ENCODE measurements around the gene ARF3. TPM values are rescaled to one million over a fixed set of nuclear protein-coding genes. Genes with fewer than 3 reads are reported as not detected.
"Not testable (repeated sequence)": the region's sequence is repeated elsewhere in the genome, so short reads cannot be mapped to it uniquely, and the experiment has no call there.

ARF3 gene
- total RNA-seq, 2 experiments from 2014 or later = 88.0 to 96.5 TPM

DNA sequence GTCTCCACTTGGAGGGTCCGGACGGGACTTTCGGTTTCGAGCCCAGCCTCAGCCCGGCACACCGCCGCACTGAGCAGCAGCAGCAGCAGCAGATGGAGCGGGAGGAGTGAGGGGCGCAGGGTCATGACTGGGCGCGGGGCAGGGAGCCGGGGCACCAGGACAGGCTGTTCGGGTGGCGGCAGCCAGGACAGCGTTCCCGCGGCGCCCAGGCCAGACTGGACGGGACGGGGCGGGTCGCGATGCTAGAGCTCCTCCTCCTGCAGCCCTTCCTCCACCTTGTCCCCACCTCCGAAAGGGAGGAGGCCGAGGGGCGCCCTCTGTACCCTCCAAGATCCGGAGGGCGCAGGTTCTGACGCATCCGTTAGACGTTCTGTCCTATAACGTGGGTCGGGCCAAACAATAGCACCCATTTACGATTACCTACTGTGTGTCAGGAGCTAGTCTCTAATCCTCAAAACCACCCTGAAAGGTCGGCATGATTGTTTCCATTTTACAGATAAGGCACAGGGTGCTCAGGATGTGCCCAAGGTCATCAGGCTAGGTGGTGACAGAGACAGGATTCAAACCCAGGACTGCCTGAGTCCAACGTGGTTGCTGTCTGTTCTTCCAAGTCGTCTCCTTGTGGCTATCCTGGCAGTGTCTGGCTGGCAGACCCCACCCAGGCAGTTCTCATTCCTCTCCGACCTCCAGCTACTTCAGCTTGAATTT is 31.8 kb downstream of the ARF3 start, which contains the start of gene FKBP11:
Gene FKBP11 (minus strand): TSS at position 189 of the 708 bp plus-strand sequence. CDS start 64 bp downstream, at position 125.
- H3K4me3 Mint-ChIP-seq = peak within 1 kb of the TSS; percentile 92
- H3K9me3 Mint-ChIP-seq = no peaks in the 10 kb centered on the region
- POLR2A ChIA-PET = interaction anchor here (0.9 to 2.4 kb wide), 9 partner anchors 8 to 205 kb away, joined by 3 to 13 read pairs (median 4); partner anchors contain the start of genes ARF3 and DDX23
- DNase-seq = peak; percentile 75
- peak within 1 kb of the TSS; percentile 90 for H3K27ac Mint-ChIP-seq
- peaks cover 9% of the 10 kb centered on the region for H3K36me3 Mint-ChIP-seq
- peak; percentile 87 for ATAC-seq (ENCODE audit: low read depth)
- no peaks in the 10 kb centered on the region for H3K27me3 Mint-ChIP-seq
- H3K4me1 Mint-ChIP-seq = peaks cover 21% of the 10 kb centered on the region

DNA sequence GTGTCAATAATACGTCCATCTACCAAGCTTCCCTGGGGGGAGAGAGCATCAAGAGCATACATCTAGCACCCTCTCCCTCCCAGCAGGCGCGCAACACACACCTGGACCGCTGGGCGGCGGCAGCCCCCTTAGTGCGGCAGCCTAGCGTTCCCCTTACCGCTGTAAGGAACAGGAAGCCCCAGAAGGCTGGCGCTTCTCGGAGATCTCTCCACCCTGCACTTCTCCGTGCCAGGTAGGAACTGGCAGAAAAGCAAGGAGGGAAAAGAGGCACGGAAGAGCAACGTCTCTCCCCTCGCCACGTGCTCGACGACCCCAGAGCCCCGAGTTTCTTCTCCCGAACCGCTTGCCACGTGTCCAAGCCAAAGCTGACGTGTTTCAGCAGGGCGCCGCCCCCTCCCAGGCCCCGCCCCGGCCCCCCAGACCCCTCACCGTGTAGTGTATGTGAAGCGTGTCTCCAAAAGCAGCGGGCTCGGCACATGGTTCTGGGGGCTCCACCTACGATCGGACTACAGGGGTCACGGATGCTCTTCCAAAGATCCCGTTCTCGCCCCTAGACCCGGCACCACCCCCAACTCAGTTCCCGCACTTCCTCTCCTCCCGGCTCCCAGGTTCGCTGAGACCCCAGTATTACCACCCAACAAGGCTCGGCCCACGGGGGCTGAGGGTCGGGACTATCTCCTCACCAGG is 32.5 kb downstream of the ARF3 start:
- Mint-ChIP-seq H3K27ac (peak overlapping the region; percentile 90), H3K4me3 (peak overlapping the region; percentile 92), H3K9me3 (no peaks in the 10 kb centered on the region), H3K4me1 (peaks cover 21% of the 10 kb centered on the region), H3K36me3 (peaks cover 7% of the 10 kb centered on the region), H3K27me3 (no peaks in the 10 kb centered on the region)
- DNase-seq (peak; percentile 78), ATAC-seq (ENCODE audit: low read depth) (peak; percentile 80)
- POLR2A ChIA-PET = interaction anchor here (0.6 to 2.4 kb wide), 10 partner anchors 10 to 206 kb away, joined by 3 to 13 read pairs (median 4); partner anchors contain the start of genes ARF3 and DDX23

DNA sequence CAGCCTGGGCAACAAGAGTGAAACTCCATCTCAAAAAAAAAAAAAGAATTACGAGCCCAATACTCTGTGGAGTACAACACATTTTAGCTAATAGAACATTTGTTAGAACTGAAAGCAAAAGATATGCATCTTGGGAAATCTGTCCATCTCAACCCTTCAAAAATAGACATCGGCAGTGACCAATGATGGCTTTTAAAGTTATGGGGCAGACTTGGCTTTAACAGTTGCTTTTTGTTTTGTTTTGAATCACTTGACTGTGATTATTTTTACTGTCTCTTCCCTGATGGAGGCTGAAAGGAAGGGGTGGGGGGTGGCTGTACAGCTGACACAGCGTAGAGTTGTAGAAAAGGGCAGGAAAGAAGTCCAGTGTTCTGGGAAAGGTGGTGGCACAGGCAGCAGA is 34.2 kb downstream of the ARF3 start:
- H3K4me3 Mint-ChIP-seq = no peak overlapping the region
- no peak for DNase-seq
- H3K27ac Mint-ChIP-seq = peak overlapping the region; percentile 32
- ATAC-seq (ENCODE audit: low read depth) = no peak
- no peaks in the 10 kb centered on the region for H3K27me3 Mint-ChIP-seq
- POLR2A ChIA-PET = no interaction called here
- H3K4me1 Mint-ChIP-seq = peaks cover 27% of the 10 kb centered on the region
- no peaks in the 10 kb centered on the region for H3K9me3 Mint-ChIP-seq
- peaks cover 2% of the 10 kb centered on the region for H3K36me3 Mint-ChIP-seq

DNA sequence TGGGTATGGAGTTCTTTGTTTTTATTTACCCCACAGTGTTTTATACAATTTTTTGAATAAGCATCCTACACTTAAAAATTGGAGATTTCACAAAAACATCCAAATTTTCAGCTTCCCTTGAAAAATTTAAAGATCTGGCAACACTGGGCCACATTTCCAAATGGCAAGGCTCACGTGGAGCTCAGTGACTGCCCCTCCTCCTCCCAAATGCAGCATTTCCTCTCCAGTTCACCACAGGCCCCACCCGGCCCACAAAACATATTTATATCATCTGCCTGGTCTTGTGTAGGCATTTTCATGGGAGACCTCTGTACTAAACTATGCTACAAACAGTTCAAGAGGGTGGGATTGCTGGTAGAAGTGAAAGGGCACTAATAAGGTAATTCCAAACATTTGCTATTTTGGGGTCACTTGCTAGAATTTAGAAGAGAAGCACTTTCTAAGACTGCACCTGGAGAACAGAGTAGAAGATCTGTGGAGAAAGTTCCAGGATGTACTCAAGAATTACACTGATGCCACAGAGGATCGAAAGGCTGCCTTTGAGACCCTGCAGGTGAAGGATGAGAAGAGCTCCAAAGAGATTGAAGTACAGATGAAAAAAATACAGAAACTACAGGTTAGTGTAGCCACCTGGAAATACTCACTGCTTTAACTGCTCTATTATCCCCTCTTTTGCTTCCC is 39.3 kb downstream of the ARF3 start:
- H3K4me3 Mint-ChIP-seq = peak overlapping the region; percentile 72
- H3K4me1 Mint-ChIP-seq = peaks cover 17% of the 10 kb centered on the region
- peak overlapping the region; percentile 80 for H3K27ac Mint-ChIP-seq
- DNase-seq = no peak
- H3K36me3 Mint-ChIP-seq = peaks cover 6% of the 10 kb centered on the region
- POLR2A ChIA-PET = interaction anchor here (0.6 to 1.9 kb wide), 6 partner anchors 8 to 75 kb away, joined by 3 to 9 read pairs (median 4); partner anchors contain the start of genes ARF3 and DDX23
- H3K27me3 Mint-ChIP-seq = no peaks in the 10 kb centered on the region
- peak; percentile 86 for ATAC-seq (ENCODE audit: low read depth)
- no peaks in the 10 kb centered on the region for H3K9me3 Mint-ChIP-seq

DNA sequence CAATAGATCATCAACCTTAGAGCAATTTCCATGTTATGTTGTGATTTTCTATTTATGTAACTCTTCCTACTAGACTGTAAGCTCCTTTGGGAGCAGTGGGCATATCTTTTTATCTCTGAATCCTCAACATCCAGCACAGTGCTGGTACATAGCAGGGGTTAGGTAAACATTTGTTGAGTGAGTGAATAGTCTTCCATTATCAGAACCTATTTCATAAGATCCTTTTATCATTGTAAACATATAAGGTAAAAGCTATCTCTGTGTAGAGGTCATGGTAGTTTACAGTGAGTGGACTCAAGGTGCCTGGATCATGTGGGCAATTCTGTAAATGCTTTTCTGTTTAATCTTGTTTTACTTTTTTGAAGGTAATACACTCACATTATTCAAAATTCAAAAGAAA is 47.1 kb downstream of the ARF3 start:
- H3K27me3 Mint-ChIP-seq = peaks cover 2% of the 10 kb centered on the region
- POLR2A ChIA-PET = no interaction called here
- H3K36me3 Mint-ChIP-seq = no peaks in the 10 kb centered on the region
- ATAC-seq (ENCODE audit: low read depth) (no peak), DNase-seq (no peak)
- no peaks in the 10 kb centered on the region for H3K9me3 Mint-ChIP-seq
- no peaks in the 10 kb centered on the region for H3K4me1 Mint-ChIP-seq
- H3K27ac Mint-ChIP-seq = no peak overlapping the region
- no peak overlapping the region for H3K4me3 Mint-ChIP-seq

DNA sequence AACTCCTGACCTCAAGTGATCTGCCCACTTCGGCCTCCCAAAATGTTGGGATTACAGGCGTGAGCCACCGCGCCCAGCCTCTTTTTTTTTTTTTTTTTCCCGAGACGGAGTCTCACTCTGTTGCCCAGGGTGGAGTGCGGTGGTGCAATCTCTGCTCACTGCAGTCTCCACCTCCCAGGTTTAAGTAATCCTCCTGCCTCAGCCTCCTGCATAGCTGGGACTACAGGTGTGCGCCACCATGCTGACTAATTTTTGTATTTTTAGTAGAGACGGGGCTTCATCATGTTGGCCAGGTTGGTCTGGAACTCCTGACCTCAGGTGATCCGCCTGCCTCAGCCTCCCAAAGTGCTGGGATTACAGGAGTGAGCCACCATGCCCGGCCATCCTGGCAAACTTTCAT is 47.6 kb downstream of the ARF3 start:
- ATAC-seq (ENCODE audit: low read depth); H3K4me3 Mint-ChIP-seq; DNase-seq; H3K4me1 Mint-ChIP-seq; POLR2A ChIA-PET; H3K27me3 Mint-ChIP-seq; H3K27ac Mint-ChIP-seq; H3K36me3 Mint-ChIP-seq; H3K9me3 Mint-ChIP-seq: not testable (repeated sequence)

DNA sequence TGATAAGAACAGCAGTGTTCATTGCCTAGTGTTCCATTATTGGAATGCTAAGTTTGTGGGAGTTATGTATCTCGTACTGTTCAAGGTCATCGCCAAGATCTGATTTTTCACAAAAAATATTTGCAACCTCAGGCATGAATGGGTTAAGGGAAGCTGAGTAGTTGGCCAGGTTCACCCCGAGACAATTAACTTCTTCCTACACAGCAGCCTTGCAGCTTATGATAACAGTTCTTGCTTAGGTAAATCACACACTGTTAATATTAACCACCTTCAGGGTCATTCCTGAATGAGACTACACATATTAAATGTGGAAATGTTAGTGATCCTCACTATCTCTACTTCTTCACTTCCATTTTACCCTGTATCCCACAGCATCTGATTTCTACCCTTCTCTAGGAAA is 50.0 kb downstream of the ARF3 start:
- H3K4me1 Mint-ChIP-seq = peaks cover 11% of the 10 kb centered on the region
- no peak overlapping the region for H3K4me3 Mint-ChIP-seq
- POLR2A ChIA-PET = interaction anchor here (0.6 kb wide), 1 partner anchor 51 kb away, joined by 4 read pairs; no protein-coding TSS in a partner anchor
- H3K27me3 Mint-ChIP-seq = peaks cover 5% of the 10 kb centered on the region
- ATAC-seq (ENCODE audit: low read depth) (no peak), DNase-seq (no peak)
- no peaks in the 10 kb centered on the region for H3K9me3 Mint-ChIP-seq
- H3K27ac Mint-ChIP-seq = no peak overlapping the region
- H3K36me3 Mint-ChIP-seq = no peaks in the 10 kb centered on the region

DNA sequence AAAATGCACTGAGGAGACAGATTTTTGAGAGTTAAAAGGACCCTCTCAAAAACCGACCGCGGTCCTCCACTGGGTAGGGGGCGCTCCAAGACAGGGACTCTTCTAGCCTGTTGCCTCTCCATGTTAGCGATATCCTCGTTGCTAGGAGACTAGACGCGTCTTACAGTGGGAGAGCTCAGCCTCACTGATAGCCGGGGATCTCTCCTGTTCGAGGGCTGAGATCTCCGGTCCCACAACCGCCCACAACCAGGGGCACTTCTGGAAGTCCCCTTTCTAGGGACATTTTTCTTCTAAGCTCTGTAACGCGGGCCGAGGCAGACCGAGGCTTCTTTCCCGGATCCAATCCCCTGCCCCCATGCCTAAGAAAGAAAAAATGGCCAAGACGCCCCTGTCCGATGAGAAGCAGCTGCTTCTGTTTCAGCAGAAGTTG is 53.3 kb downstream of the ARF3 start:
- DNase-seq (peak; percentile 73), ATAC-seq (ENCODE audit: low read depth) (peak; percentile 95)
- Mint-ChIP-seq H3K4me3 (peak overlapping the region; percentile 73), H3K9me3 (no peaks in the 10 kb centered on the region), H3K27me3 (peaks cover 5% of the 10 kb centered on the region), H3K27ac (no peak overlapping the region), H3K36me3 (no peaks in the 10 kb centered on the region), H3K4me1 (peaks cover 13% of the 10 kb centered on the region)
- POLR2A ChIA-PET = interaction anchor here (1.5 to 2.3 kb wide), 3 partner anchors 20 to 39 kb away, joined by 3 to 5 read pairs (median 3); partner anchors contain the start of genes FKBP11 and RND1

DNA sequence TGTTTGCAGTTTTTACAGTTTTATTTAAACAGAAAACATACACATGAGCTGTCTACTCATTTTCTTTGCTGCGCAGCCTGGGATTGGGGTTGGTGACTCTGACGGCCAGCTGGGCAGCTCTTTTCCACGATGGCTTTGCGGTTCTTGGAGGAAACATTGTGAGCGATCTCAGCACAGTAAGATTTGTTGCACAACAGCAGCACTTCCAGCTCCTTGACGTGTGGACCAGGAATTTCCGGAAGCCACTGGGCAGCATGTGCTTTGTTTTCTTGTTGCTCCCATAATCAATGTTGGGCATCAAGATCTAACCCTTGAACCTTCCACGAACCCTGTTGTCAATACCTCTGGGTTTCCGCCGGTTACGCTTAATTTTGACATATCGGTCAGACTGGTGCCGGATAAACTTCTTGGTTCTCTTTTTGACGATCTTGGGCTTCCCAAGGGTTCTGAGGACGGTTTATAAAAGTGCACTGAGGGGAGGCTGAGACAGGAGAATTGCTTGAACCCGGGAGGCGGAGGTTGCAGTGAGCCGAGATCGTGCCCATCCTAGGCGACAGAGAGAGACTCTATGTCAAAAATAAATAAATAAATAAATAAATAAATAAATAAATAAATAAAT is 53.8 kb downstream of the ARF3 start:
- POLR2A ChIA-PET = interaction anchor here (1.6 to 2.3 kb wide), 2 partner anchors 21 to 22 kb away, joined by 3 to 5 read pairs; partner anchors contain the start of gene FKBP11
- Mint-ChIP-seq H3K27me3 (peaks cover 7% of the 10 kb centered on the region), H3K27ac (peak overlapping the region; percentile 67), H3K36me3 (no peaks in the 10 kb centered on the region), H3K4me1 (peaks cover 13% of the 10 kb centered on the region), H3K9me3 (no peaks in the 10 kb centered on the region), H3K4me3 (peak overlapping the region; percentile 73)
- no peak for DNase-seq
- ATAC-seq (ENCODE audit: low read depth) = no peak

DNA sequence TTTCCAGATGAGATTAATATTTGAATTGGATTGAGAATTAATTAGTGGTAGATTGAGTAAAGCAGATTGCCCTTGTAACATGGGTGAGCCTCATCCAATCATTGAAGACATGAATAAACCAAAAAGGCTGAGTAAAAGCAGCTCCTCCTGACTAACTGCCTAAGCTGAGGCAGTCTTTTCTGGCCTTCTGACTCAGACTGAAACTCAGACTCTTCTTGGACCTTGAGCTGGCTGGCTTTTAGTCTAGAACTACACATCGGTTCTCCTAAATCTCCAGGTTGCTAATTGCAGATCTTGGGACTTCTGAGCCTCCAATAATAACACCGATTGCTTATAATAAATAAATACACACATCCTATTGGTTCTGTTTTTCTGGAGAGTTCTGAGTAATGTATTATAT is 56.0 kb downstream of the ARF3 start:
- Mint-ChIP-seq H3K4me1 (peaks cover 13% of the 10 kb centered on the region), H3K27ac (no peak overlapping the region), H3K9me3 (no peaks in the 10 kb centered on the region), H3K27me3 (peaks cover 12% of the 10 kb centered on the region), H3K4me3 (no peak overlapping the region), H3K36me3 (no peaks in the 10 kb centered on the region)
- POLR2A ChIA-PET = interaction anchor here (0.6 kb wide), 1 partner anchor 87 kb away, joined by 3 read pairs; no protein-coding TSS in a partner anchor
- DNase-seq = no peak
- ATAC-seq (ENCODE audit: low read depth) = no peak

DNA sequence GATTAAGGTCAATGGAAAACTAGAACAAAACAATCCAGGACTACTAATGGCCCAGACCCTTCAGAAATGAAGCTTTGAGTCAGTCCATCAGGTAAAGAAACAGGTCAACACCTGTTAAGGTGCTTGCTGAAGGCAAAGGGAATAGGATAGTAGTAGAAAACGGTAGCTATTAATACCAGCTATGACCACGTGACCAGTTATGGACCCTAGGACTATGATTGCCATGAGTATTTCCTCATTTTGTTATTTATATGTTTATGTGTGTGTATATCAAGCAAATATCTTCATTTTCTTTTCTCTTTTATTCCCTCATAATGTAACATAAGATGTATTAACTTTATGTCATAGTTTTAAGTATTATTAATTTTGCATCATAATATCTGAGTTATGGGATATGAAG is 57.6 kb downstream of the ARF3 start:
- no peak overlapping the region for H3K27ac Mint-ChIP-seq
- ATAC-seq (ENCODE audit: low read depth) (no peak), DNase-seq (no peak)
- peaks cover 16% of the 10 kb centered on the region for H3K27me3 Mint-ChIP-seq
- H3K9me3 Mint-ChIP-seq = no peaks in the 10 kb centered on the region
- no peak overlapping the region for H3K4me3 Mint-ChIP-seq
- no peaks in the 10 kb centered on the region for H3K36me3 Mint-ChIP-seq
- H3K4me1 Mint-ChIP-seq = peaks cover 13% of the 10 kb centered on the region
- POLR2A ChIA-PET = interaction anchor here (0.5 to 0.9 kb wide), 2 partner anchors 47 to 67 kb away, joined by 3 to 4 read pairs; partner anchors contain the start of gene DDX23

DNA sequence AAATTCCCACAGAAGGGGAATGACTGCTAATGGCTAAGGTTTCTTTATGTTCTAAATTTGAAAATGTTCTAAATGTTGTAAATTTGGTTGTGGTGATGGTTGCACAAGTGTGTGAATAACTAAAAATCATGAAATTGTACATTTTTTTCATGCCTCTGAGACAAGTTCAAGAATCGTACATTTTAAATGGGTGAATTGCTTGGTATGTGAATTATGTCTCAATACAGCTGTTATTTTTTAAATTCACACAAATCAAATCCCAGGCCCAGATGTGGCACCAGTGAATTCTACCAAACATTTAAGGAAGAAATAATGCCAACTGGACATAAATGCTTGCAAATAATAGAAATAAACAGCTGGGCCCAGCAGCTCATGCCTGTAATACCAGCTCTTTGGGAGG is 63.0 kb downstream of the ARF3 start:
- Mint-ChIP-seq H3K9me3 (no peaks in the 10 kb centered on the region), H3K36me3 (no peaks in the 10 kb centered on the region), H3K4me1 (peaks cover 7% of the 10 kb centered on the region), H3K4me3 (no peak overlapping the region), H3K27ac (no peak overlapping the region), H3K27me3 (peaks cover 35% of the 10 kb centered on the region)
- POLR2A ChIA-PET = no interaction called here
- ATAC-seq (ENCODE audit: low read depth) (no peak), DNase-seq (no peak)
